Effector memory CD4-positive, alpha-beta T cell (primary cell): ENCODE measurements around the gene ARHGEF7.
A peak's percentile ranks its signal among the peaks of the same experiment; 100 is the strongest.

Source experiments
- DNase-seq, 3 donors: peaks; one replicate each; pipeline ENCODE4 v3.0.0-alpha.2; 2020
- H3K27ac ChIP-seq: 2 replicates; pipeline ENCODE4 v1.7.0; 2013; ENCODE audit warnings: mild to moderate bottlenecking, low read length, moderate library complexity; ENCODE audit not compliant: insufficient read depth, poor library complexity, severe bottlenecking
- H3K27me3 ChIP-seq: replicated peaks from 2 replicates; pipeline ENCODE4 v1.7.0; 2013; ENCODE audit warnings: mild to moderate bottlenecking, low read length; ENCODE audit not compliant: insufficient read depth, control insufficient read depth, poor library complexity, severe bottlenecking
- H3K36me3 ChIP-seq: 2 replicates; pipeline ENCODE4 v1.7.0; 2013; ENCODE audit warnings: mild to moderate bottlenecking, low read length, moderate library complexity; ENCODE audit not compliant: control insufficient read depth, insufficient read depth
- H3K4me1 ChIP-seq: 2 replicates; pipeline ENCODE4 v1.7.0; 2013; ENCODE audit warnings: low read length, mild to moderate bottlenecking; ENCODE audit not compliant: control insufficient read depth, insufficient read depth, poor library complexity, severe bottlenecking
- H3K4me3 ChIP-seq: 2 replicates; pipeline ENCODE4 v1.7.0; 2013; ENCODE audit warnings: low read length, low read depth, mild to moderate bottlenecking; ENCODE audit not compliant: insufficient read depth, poor library complexity, severe bottlenecking
- H3K9me3 ChIP-seq: 2 replicates; pipeline ENCODE4 v1.7.0; 2013; ENCODE audit warnings: mild to moderate bottlenecking, low read length, moderate library complexity; ENCODE audit not compliant: control insufficient read depth

ARHGEF7 gene

GRCh38 chr13:111215081-111216047 is 100.3 kb downstream of the ARHGEF7 start:
- Histone ChIP-seq H3K4me3 (no peak overlapping the region), H3K27me3 (no peaks in the 10 kb centered on the region), H3K36me3 (no peaks in the 10 kb centered on the region), H3K4me1 (no peaks in the 10 kb centered on the region), H3K9me3 (no peaks in the 10 kb centered on the region), H3K27ac (no peak overlapping the region)
- DNase-seq: no peak

GRCh38 chr13:111216166-111216960 is 101.3 kb downstream of the ARHGEF7 start:
- Histone ChIP-seq H3K4me3 (no peak overlapping the region), H3K27ac (no peak overlapping the region), H3K4me1 (no peaks in the 10 kb centered on the region), H3K36me3 (no peaks in the 10 kb centered on the region), H3K9me3 (no peaks in the 10 kb centered on the region), H3K27me3 (no peaks in the 10 kb centered on the region)
- peak in 2 of 3 donors; percentile 3 to 14 for DNase-seq

- H3K36me3 ChIP-seq: no peaks in the 10 kb centered on the region
- no peaks in the 10 kb centered on the region for H3K9me3 ChIP-seq
- no peak overlapping the region for H3K27ac ChIP-seq
- H3K27me3 ChIP-seq: no peaks in the 10 kb centered on the region
- DNase-seq: no peak
- H3K4me3 ChIP-seq: no peak overlapping the region
- H3K4me1 ChIP-seq: no peaks in the 10 kb centered on the region
Observed at GRCh38 chr13:111217641-111218040, 102.5 kb downstream of the ARHGEF7 start.

GRCh38 chr13:111219280-111219679 is 104.2 kb downstream of the ARHGEF7 start:
- H3K27ac ChIP-seq: no peak overlapping the region
- no peaks in the 10 kb centered on the region for H3K4me1 ChIP-seq
- no peak for DNase-seq
- no peaks in the 10 kb centered on the region for H3K9me3 ChIP-seq
- H3K4me3 ChIP-seq: no peak overlapping the region
- no peaks in the 10 kb centered on the region for H3K27me3 ChIP-seq
- H3K36me3 ChIP-seq: no peaks in the 10 kb centered on the region

GRCh38 chr13:111219950-111220349 is 104.8 kb downstream of the ARHGEF7 start:
- no peak for DNase-seq
- no peaks in the 10 kb centered on the region for H3K4me1 ChIP-seq
- no peak overlapping the region for H3K4me3 ChIP-seq
- H3K36me3 ChIP-seq: no peaks in the 10 kb centered on the region
- no peak overlapping the region for H3K27ac ChIP-seq
- no peaks in the 10 kb centered on the region for H3K9me3 ChIP-seq
- H3K27me3 ChIP-seq: no peaks in the 10 kb centered on the region

GRCh38 chr13:111225166-111225565 is 110.1 kb downstream of the ARHGEF7 start:
- Histone ChIP-seq H3K27ac (no peak overlapping the region), H3K4me3 (no peak overlapping the region), H3K36me3 (peaks cover 16% of the 10 kb centered on the region), H3K9me3 (no peaks in the 10 kb centered on the region), H3K4me1 (no peaks in the 10 kb centered on the region), H3K27me3 (no peaks in the 10 kb centered on the region)
- DNase-seq: no peak

GRCh38 chr13:111225810-111226546 is 110.9 kb downstream of the ARHGEF7 start:
- Histone ChIP-seq H3K4me3 (no peak overlapping the region), H3K4me1 (no peaks in the 10 kb centered on the region), H3K36me3 (peaks cover 16% of the 10 kb centered on the region), H3K27me3 (no peaks in the 10 kb centered on the region), H3K9me3 (no peaks in the 10 kb centered on the region), H3K27ac (no peak overlapping the region)
- no peak for DNase-seq

GRCh38 chr13:111227405-111227804 is 112.3 kb downstream of the ARHGEF7 start:
- peaks cover 22% of the 10 kb centered on the region for H3K36me3 ChIP-seq
- no peak for DNase-seq
- H3K9me3 ChIP-seq: no peaks in the 10 kb centered on the region
- no peaks in the 10 kb centered on the region for H3K4me1 ChIP-seq
- H3K4me3 ChIP-seq: no peak overlapping the region
- H3K27ac ChIP-seq: no peak overlapping the region
- H3K27me3 ChIP-seq: no peaks in the 10 kb centered on the region

- Histone ChIP-seq H3K9me3 (no peaks in the 10 kb centered on the region), H3K27me3 (no peaks in the 10 kb centered on the region), H3K36me3 (peaks cover 22% of the 10 kb centered on the region), H3K27ac (no peak overlapping the region), H3K4me1 (no peaks in the 10 kb centered on the region), H3K4me3 (no peak overlapping the region)
- no peak for DNase-seq
Observed at GRCh38 chr13:111228262-111229144, 113.4 kb downstream of the ARHGEF7 start.
